ENCODE data around the gene BABAM2. TPM values are rescaled to one million over a fixed set of nuclear protein-coding genes. Genes with fewer than 3 reads are reported as not detected.

Gene BABAM2
- total and polyA plus RNA-seq, 2 experiments from 2014 or later, result 17.8 to 21.5 TPM

DNA sequence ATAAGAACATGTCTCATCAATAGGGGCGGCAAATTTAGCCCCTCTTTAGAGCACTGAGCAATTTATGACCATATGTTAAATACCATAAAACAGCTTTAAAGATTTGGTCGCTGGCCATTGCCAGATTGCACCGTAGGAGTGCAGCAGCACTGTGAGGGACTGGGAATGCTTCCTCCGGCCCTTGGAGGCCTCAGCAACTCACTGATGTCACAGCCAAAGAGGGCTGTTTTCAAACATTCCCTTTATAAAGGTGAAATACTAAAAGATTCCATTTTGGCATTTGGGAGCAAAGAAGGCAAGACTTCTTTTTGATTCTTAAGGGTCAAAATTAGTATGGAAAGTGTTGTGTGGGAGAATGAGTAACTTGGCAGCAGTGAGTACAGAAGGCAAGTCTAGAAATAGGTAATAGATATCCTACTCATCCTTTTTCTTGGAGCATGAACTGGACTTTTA is 63.7 kb downstream of the BABAM2 start (continued):
- TF ChIP-seq, protein P1, sequence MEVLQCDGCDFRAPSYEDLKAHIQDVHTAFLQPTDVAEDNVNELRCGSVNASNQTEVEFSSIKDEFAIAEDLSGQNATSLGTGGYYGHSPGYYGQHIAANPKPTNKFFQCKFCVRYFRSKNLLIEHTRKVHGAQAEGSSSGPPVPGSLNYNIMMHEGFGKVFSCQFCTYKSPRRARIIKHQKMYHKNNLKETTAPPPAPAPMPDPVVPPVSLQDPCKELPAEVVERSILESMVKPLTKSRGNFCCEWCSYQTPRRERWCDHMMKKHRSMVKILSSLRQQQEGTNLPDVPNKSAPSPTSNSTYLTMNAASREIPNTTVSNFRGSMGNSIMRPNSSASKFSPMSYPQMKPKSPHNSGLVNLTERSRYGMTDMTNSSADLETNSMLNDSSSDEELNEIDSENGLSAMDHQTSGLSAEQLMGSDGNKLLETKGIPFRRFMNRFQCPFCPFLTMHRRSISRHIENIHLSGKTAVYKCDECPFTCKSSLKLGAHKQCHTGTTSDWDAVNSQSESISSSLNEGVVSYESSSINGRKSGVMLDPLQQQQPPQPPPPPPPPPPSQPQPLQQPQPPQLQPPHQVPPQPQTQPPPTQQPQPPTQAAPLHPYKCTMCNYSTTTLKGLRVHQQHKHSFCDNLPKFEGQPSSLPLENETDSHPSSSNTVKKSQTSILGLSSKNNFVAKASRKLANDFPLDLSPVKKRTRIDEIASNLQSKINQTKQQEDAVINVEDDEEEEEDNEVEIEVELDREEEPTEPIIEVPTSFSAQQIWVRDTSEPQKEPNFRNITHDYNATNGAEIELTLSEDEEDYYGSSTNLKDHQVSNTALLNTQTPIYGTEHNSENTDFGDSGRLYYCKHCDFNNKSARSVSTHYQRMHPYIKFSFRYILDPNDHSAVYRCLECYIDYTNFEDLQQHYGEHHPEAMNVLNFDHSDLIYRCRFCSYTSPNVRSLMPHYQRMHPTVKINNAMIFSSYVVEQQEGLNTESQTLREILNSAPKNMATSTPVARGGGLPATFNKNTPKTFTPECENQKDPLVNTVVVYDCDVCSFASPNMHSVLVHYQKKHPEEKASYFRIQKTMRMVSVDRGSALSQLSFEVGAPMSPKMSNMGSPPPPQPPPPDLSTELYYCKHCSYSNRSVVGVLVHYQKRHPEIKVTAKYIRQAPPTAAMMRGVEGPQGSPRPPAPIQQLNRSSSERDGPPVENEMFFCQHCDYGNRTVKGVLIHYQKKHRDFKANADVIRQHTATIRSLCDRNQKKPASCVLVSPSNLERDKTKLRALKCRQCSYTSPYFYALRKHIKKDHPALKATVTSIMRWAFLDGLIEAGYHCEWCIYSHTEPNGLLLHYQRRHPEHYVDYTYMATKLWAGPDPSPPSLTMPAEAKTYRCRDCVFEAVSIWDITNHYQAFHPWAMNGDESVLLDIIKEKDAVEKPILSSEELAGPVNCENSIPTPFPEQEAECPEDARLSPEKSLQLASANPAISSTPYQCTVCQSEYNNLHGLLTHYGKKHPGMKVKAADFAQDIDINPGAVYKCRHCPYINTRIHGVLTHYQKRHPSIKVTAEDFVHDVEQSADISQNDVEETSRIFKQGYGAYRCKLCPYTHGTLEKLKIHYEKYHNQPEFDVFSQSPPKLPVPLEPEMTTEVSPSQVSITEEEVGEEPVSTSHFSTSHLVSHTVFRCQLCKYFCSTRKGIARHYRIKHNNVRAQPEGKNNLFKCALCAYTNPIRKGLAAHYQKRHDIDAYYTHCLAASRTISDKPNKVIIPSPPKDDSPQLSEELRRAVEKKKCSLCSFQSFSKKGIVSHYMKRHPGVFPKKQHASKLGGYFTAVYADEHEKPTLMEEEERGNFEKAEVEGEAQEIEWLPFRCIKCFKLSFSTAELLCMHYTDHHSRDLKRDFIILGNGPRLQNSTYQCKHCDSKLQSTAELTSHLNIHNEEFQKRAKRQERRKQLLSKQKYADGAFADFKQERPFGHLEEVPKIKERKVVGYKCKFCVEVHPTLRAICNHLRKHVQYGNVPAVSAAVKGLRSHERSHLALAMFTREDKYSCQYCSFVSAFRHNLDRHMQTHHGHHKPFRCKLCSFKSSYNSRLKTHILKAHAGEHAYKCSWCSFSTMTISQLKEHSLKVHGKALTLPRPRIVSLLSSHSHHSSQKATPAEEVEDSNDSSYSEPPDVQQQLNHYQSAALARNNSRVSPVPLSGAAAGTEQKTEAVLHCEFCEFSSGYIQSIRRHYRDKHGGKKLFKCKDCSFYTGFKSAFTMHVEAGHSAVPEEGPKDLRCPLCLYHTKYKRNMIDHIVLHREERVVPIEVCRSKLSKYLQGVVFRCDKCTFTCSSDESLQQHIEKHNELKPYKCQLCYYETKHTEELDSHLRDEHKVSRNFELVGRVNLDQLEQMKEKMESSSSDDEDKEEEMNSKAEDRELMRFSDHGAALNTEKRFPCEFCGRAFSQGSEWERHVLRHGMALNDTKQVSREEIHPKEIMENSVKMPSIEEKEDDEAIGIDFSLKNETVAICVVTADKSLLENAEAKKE (CRISPR knock-in tag; IDR thresholded peaks at IDR 0.05), result no peak

DNA sequence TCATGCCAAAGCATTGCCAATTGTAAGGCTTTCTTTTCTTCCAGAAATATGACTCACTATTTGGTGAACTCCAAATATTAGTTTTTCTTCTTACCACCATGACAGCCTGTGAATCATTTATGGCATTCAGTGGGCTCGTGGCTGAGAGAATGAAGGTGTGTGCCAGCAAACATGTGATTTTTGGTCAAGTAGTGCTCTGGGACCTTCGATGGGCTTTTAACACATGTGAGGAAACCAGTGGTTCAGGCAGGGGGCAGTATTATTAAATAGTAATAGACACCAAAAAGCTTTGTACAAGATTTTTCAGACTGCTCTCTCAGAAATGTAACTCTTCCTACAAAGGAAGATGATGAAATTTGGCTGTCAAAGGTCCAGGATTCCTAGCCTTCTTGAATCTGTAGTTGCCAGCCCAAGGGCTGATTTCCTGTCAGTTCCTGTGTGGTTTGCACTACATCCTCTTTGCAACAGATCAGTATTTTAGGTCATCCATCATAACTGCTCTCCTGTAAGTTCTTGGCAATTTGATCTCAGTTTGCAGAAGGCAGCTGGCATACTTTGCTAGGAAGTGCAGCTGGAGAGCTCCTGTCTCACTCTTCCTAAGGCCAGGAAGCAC is 64.3 kb downstream of the BABAM2 start:
- DNase-seq (ENCODE audit: low spot score) (no peak), ATAC-seq (no peak)
- Mint-ChIP-seq H3K4me3 (no peak overlapping the region), H3K27ac (0 out of 2 replicates have a peak overlapping the region, but pooled peaks have one; percentile 5), H3K4me1 (peaks cover 6% of the 10 kb centered on the region; the same call in 1 of the 3 replicates), H3K27me3 (ENCODE audit: insufficient read depth, low read depth, poor library complexity) (no peaks in the 10 kb centered on the region), H3K36me3 (ENCODE audit: low read depth) (no peaks in the 10 kb centered on the region), H3K9me3 (no peaks in the 10 kb centered on the region)
- no peaks in the 10 kb centered on the region for H3K27me3 ChIP-seq (ENCODE audit: insufficient read depth)
- no peak overlapping the region for H3K27ac ChIP-seq (ENCODE audit: low read depth)
- H3K9me2 ChIP-seq (ENCODE audit: insufficient read depth), result no peaks in the 10 kb centered on the region
- H3K4me2 ChIP-seq, result no peak overlapping the region
- no peak overlapping the region for H2AFZ ChIP-seq
- H4K20me1 ChIP-seq (replicated peaks; ENCODE audit: insufficient read depth), result no peaks in the 10 kb centered on the region; the same call in 1 of the 2 replicates
- H3K4me1 ChIP-seq (ENCODE audit: insufficient read depth), result no peaks in the 10 kb centered on the region
- no peaks in the 10 kb centered on the region; the same call in 1 of the 2 replicates for H3K79me2 ChIP-seq (replicated peaks; ENCODE audit: insufficient read depth)
- H3K4me3 ChIP-seq, result no peak overlapping the region
- TF ChIP-seq, protein P2, sequence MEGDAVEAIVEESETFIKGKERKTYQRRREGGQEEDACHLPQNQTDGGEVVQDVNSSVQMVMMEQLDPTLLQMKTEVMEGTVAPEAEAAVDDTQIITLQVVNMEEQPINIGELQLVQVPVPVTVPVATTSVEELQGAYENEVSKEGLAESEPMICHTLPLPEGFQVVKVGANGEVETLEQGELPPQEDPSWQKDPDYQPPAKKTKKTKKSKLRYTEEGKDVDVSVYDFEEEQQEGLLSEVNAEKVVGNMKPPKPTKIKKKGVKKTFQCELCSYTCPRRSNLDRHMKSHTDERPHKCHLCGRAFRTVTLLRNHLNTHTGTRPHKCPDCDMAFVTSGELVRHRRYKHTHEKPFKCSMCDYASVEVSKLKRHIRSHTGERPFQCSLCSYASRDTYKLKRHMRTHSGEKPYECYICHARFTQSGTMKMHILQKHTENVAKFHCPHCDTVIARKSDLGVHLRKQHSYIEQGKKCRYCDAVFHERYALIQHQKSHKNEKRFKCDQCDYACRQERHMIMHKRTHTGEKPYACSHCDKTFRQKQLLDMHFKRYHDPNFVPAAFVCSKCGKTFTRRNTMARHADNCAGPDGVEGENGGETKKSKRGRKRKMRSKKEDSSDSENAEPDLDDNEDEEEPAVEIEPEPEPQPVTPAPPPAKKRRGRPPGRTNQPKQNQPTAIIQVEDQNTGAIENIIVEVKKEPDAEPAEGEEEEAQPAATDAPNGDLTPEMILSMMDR (conservative IDR thresholded peaks at IDR 0.05; ENCODE audit: low read depth in 2 of 2), result 0 out of 4 replicates have a peak, but pooled peaks of 1 of the 2 experiments have one; percentile 11
- TF ChIP-seq NANOG (IDR thresholded peaks at IDR 0.05; ENCODE audit: borderline replicate concordance), result no peak
- no peaks in the 10 kb centered on the region for H3F3A ChIP-seq (replicated peaks; ENCODE audit: low read depth)
- no peaks in the 10 kb centered on the region for H3K36me3 ChIP-seq (ENCODE audit: insufficient read depth)
